GM12878 (cell line): ENCODE measurements around the gene PPP1R15A. TPM values are rescaled to one million over a fixed set of nuclear protein-coding genes. Genes with fewer than 3 reads are reported as not detected.

Experiments used
- ATAC-seq: fragments of 200-7000 bp; cut with Tn5 transposase; 3 replicates; pipeline ENCODE4 v1.9.1; 2020; ENCODE audit warnings: mild to moderate bottlenecking, moderate library complexity
- BruUV-seq: library from RNA; stranded (reverse); fragments of 400-500 nt; replicated peaks from 2 replicates; lab custom pipeline; 2021; lab: Mats Ljungman, UMichigan
- CTCF ChIA-PET: fragments of 300-600 bp; sonication (Branson Sonifier 250); formaldehyde crosslinking; extraction: SDS; loops from one replicate; lab custom pipeline; 2021; ENCODE audit warnings: inconsistent platforms; lab: Yijun Ruan, JAX
- POLR2A ChIA-PET: fragments of 350-600 bp; formaldehyde crosslinking; extraction: SDS; loops from one replicate; lab custom pipeline; 2021; ENCODE audit warnings: inconsistent platforms; lab: Charles Lee
- RAD21 ChIA-PET: fragments of 300-600 bp; sonication (Branson Sonifier 250); formaldehyde crosslinking; loops from one replicate; lab custom pipeline; 2023; ENCODE audit warnings: antibody characterized with exemption; ENCODE audit not compliant: unreplicated experiment; lab: Charles Lee
- SMC1A ChIA-PET: fragments of 300-600 bp; sonication (Branson Sonifier 250); formaldehyde crosslinking; loops from one replicate; lab custom pipeline; 2023; ENCODE audit not compliant: unreplicated experiment, uncharacterized antibody; lab: Charles Lee
- DNase-seq: peaks from one replicate; pipeline ENCODE4 v3.0.0-alpha.2; 2011; ENCODE audit warnings: low read depth, low spot score
- FAIRE-seq: peaks from 3 replicates; lab custom pipeline; 2011; peaks lifted over from hg19 to GRCh38; lab: Jason Lieb, UNC
- H2AFZ ChIP-seq: 2 replicates; pipeline ENCODE4 v1.6.0; 2011; ENCODE audit warnings: low read depth, low read length, control low read depth; ENCODE audit not compliant: control insufficient read depth
- H3K27ac ChIP-seq: 2 replicates; pipeline ENCODE4 v1.5.1; 2011; ENCODE audit warnings: control low read depth; ENCODE audit not compliant: control insufficient read depth, insufficient read depth
- H3K27me3 ChIP-seq, 2 experiments: replicated peaks in 1 of 2; 2 replicates each; pipeline versions ENCODE4 v1.6.0 to v1.6.1; 2011; ENCODE audit warnings: low read length in 1 of 2; ENCODE audit not compliant: control insufficient read depth in 2 of 2, insufficient read depth in 2 of 2
- H3K36me3 ChIP-seq, 2 experiments: 2 replicates each; pipeline ENCODE4 v1.5.1; 2011; ENCODE audit warnings: low read length in 1 of 2; ENCODE audit not compliant: control insufficient read depth in 2 of 2, insufficient read depth in 2 of 2
- H3K4me1 ChIP-seq: 2 replicates; pipeline ENCODE4 v1.6.1; 2011; ENCODE audit warnings: mild to moderate bottlenecking, low read length, moderate library complexity, mixed read lengths; ENCODE audit not compliant: control insufficient read depth, insufficient read depth
- H3K4me2 ChIP-seq: 2 replicates; pipeline ENCODE4 v1.6.0; 2011; ENCODE audit warnings: control low read depth; ENCODE audit not compliant: control insufficient read depth, insufficient read depth
- H3K4me3 ChIP-seq: fragments of 200-600 bp; sonication (generic); 2 replicates; pipeline ENCODE4 v1.5.1; 2016
- H3K79me2 ChIP-seq: 2 replicates; pipeline ENCODE4 v1.6.0; 2011; ENCODE audit warnings: low read length; ENCODE audit not compliant: control insufficient read depth, insufficient read depth
- H3K9ac ChIP-seq: 2 replicates; pipeline ENCODE4 v1.8.0; 2011; ENCODE audit warnings: low read length, control low read depth, mixed read lengths; ENCODE audit not compliant: control insufficient read depth, insufficient read depth
- H3K9me3 ChIP-seq: replicated peaks from 3 replicates; pipeline ENCODE4 v1.5.1; 2011; ENCODE audit warnings: mild to moderate bottlenecking, low read length; ENCODE audit not compliant: control insufficient read depth, insufficient read depth
- H4K20me1 ChIP-seq: 2 replicates; pipeline ENCODE4 v1.6.0; 2011; ENCODE audit not compliant: control insufficient read depth, insufficient read depth
- ASH2L ChIP-seq: fragments of 300-600, 200-600 bp; sonication (generic); IDR thresholded peaks from 2 replicates; pipeline ENCODE4 v1.6.1; 2017; ENCODE audit warnings: low read depth, mild to moderate bottlenecking, borderline replicate concordance
- CBX3 ChIP-seq: fragments of 200-600 bp; sonication (generic); IDR thresholded peaks from 2 replicates; pipeline ENCODE4 v1.6.1; 2016; ENCODE audit warnings: low read depth, borderline replicate concordance
- CHD1 ChIP-seq: IDR thresholded peaks from 2 replicates; pipeline ENCODE4 v1.6.1; 2012; ENCODE audit warnings: low read depth, low read length, improper control_type of control experiment
- IKZF1 ChIP-seq: fragments of 450-650 bp; conservative IDR thresholded peaks from 2 replicates; pipeline ENCODE4 v1.6.1; 2017; ENCODE audit warnings: antibody characterized with exemption, mild to moderate bottlenecking
- IKZF2 ChIP-seq, 2 experiments: fragments of 450-650 bp; IDR thresholded peaks; 2 replicates each; pipeline ENCODE4 v1.6.1; 2017; ENCODE audit warnings: mild to moderate bottlenecking in 2 of 2, moderate library complexity in 2 of 2
- MLLT1 ChIP-seq: fragments of 450-650 bp; IDR thresholded peaks from 2 replicates; pipeline ENCODE4 v1.6.1; 2016; ENCODE audit warnings: mild to moderate bottlenecking
- MTA3 ChIP-seq: IDR thresholded peaks from 2 replicates; pipeline ENCODE4 v1.6.1; 2012; ENCODE audit warnings: low read length, inconsistent platforms, borderline replicate concordance
- NR2F1 ChIP-seq: fragments of 450-650 bp; conservative IDR thresholded peaks from 2 replicates; pipeline ENCODE4 v1.6.1; 2017; ENCODE audit warnings: mild to moderate bottlenecking
- PML ChIP-seq: IDR thresholded peaks from 2 replicates; pipeline ENCODE4 v1.6.1; 2012; ENCODE audit warnings: low read length, inconsistent platforms
- RB1 ChIP-seq: fragments of 450-650 bp; formaldehyde crosslinking; IDR thresholded peaks from 2 replicates; pipeline ENCODE4 v1.6.1; 2017; ENCODE audit warnings: mild to moderate bottlenecking, borderline replicate concordance
- SMC3 ChIP-seq: IDR thresholded peaks from 2 replicates; pipeline ENCODE4 v1.6.1; 2011; ENCODE audit warnings: low read length, improper control_type of control experiment, borderline replicate concordance
- ZNF274 ChIP-seq: IDR thresholded peaks from one replicate; pipeline ENCODE4 v1.8.0; 2011; ENCODE audit not compliant: insufficient read length, insufficient read depth
- WGBS: methylation state at CpG from one replicate; pipeline ENCODE4 v1.1.6; 2016; ENCODE audit warnings: low lambda C conversion rate; ENCODE audit not compliant: insufficient replicate concordance, insufficient coverage; ENCODE audit errors: missing lambda C conversion rate; 5-methylcytosine and 5-hydroxymethylcytosine counted together
- in situ Hi-C: fragments of 300-500 bp; cut with MboI; formaldehyde crosslinking; loops from 9 replicates; pipeline ENCODE4 v1.14.3; 2018; ENCODE audit warnings: mixed read lengths
- intact Hi-C: fragments of 100-400 bp; cut with micrococcal nuclease; formaldehyde crosslinking; loops from one replicate; pipeline ENCODE4 v1.14.2; 2022; ENCODE audit not compliant: unreplicated experiment
- polyA plus RNA-seq, 11 experiments: library from polyadenylated mRNA; depleted of rRNA in 4 of 11; unstranded in 6 of 11; stranded (reverse) in 5 of 11; fragments of >200 nt; fragmentation: Nextera tagmentation in 4 of 11; fragmentation: Illumina TruSeq in 1 of 11; extraction: Ambion mirVana in 4 of 11; extraction: Trizol in 1 of 11; gene quantifications; 1 replicate in 1 of 11; 2 replicates in 10 of 11; pipeline versions ENCODE4 v1.2.1 to v1.2.3, GENCODE V29; 2011 to 2016; ENCODE audit warnings: inconsistent platforms in 2 of 11, missing spikeins in 2 of 11, low read depth in 1 of 11
- total RNA-seq, 4 experiments: library from RNA; depleted of rRNA in 3 of 4; stranded (reverse); fragments of >200 nt in 3 of 4; fragmentation: Illumina TruSeq in 1 of 4; extraction: Trizol in 1 of 4; gene quantifications; 2 replicates each; pipeline versions ENCODE4 v1.2.1 to v1.2.3, GENCODE V29; 2013 to 2021

PPP1R15A gene
- total and polyA plus RNA-seq, 10 of the 15 experiments (the other 5 are each of a cell fraction or from before 2014, with no cell fraction given), result 0.68 to 50.8 (median 27.7) TPM

- no peak overlapping the region for H3K4me2 ChIP-seq
- no peak overlapping the region for H3K4me3 ChIP-seq
- no peaks in the 10 kb centered on the region for H3K27me3 ChIP-seq
- 98% methylated on average over 10 of the region's 11 CpGs for WGBS
- ATAC-seq (no peak), DNase-seq (no peak), FAIRE-seq (no peak)
- no peaks in the 10 kb centered on the region for H3K79me2 ChIP-seq
- H3K9me3 ChIP-seq, result no peaks in the 10 kb centered on the region
- no TSS peak for BruUV-seq
- TF ChIP-seq CBX3 (no peak), SMC3 (no peak), NR2F1 (no peak), IKZF1 (no peak), RB1 (no peak), PML (no peak), MTA3 (no peak), ASH2L (no peak), ZNF274 (no peak), MLLT1 (no peak), CHD1 (no peak), IKZF2 (IDR thresholded peaks at IDR 0.05) (no peak)
- ChIA-PET POLR2A (interaction anchor here (0.5 kb wide), 1 partner anchor 1491 kb away, joined by 6 read pairs; no protein-coding TSS in a partner anchor), RAD21 (no interaction called here), CTCF (interaction anchor here (1.1 kb wide), 1 partner anchor 45 kb away, joined by 3 read pairs; no protein-coding TSS in a partner anchor), SMC1A (interaction anchor here (0.9 to 1.4 kb wide), 2 partner anchors 30 to 45 kb away, joined by 3 read pairs; partner anchors contain the start of gene BAX)
- H3K9ac ChIP-seq, result no peak overlapping the region
- H3K27ac ChIP-seq, result no peak overlapping the region
- H3K36me3 ChIP-seq, result peaks cover 0 to 1% of the 10 kb centered on the region in 2 experiments; a peak in 2 of 4 replicates
- in situ Hi-C loops (no loop called here), intact Hi-C loops (no loop called here)
- no peak overlapping the region for H2AFZ ChIP-seq
- H4K20me1 ChIP-seq, result no peaks in the 10 kb centered on the region
- H3K4me1 ChIP-seq, result no peaks in the 10 kb centered on the region
Observed at GRCh38 chr19:48925240-48925843, 53.1 kb downstream of the PPP1R15A start.

Other genes with a start within 250 kb of the PPP1R15A start
Only the 7 nearest of the 32 such genes appear.
- 60.0 and 65.3 TPM in 2 replicates for gene BCAT2, start 61.4 kb upstream of the PPP1R15A start, total RNA-seq (2014; rRNA removed)
- 29.4 and 30.7 TPM in 2 replicates for gene BCAT2, start 61.4 kb upstream of the PPP1R15A start, total RNA-seq (2014; rRNA removed; fragmentation: Illumina TruSeq; extraction: Trizol)
- 72.2 and 75.4 TPM in 2 replicates for gene BCAT2, start 61.4 kb upstream of the PPP1R15A start, total RNA-seq (2021)
- gene BCAT2, start 61.4 kb upstream of the PPP1R15A start, polyA plus RNA-seq (2011; rRNA removed), result 16.3 and 37.0 TPM in 2 replicates
- 15.5 and 47.0 TPM in 2 replicates for gene BCAT2, start 61.4 kb upstream of the PPP1R15A start, polyA plus RNA-seq (2014; fragmentation: Illumina TruSeq; extraction: Trizol)
- 10 to 100 TPM in 1 of 2 experiments, 1 to 10 TPM in 1; 4.2 to 11.0 TPM for gene BCAT2, start 61.4 kb upstream of the PPP1R15A start, polyA plus RNA-seq (2014; fragmentation: Nextera tagmentation; extraction: Ambion mirVana)
- 85.7 and 86.9 TPM in 2 replicates for gene BCAT2, start 61.4 kb upstream of the PPP1R15A start, polyA plus RNA-seq (2014; rRNA removed)
- 10 to 100 TPM; 98.2 to 98.5 TPM for gene BCAT2, start 61.4 kb upstream of the PPP1R15A start, polyA plus RNA-seq (2016; fragmentation: Nextera tagmentation; extraction: Ambion mirVana)
- gene HSD17B14, start 35.9 kb upstream of the PPP1R15A start, total RNA-seq (2014; rRNA removed), result 0.28 and 0.98 TPM in 2 replicates
- 0.36 and 0.46 TPM in 2 replicates for gene HSD17B14, start 35.9 kb upstream of the PPP1R15A start, total RNA-seq (2014; rRNA removed; fragmentation: Illumina TruSeq; extraction: Trizol)
- 1.4 TPM in 2 replicates for gene HSD17B14, start 35.9 kb upstream of the PPP1R15A start, total RNA-seq (2021)
- 1.6 and 4.1 TPM in 2 replicates for gene HSD17B14, start 35.9 kb upstream of the PPP1R15A start, polyA plus RNA-seq (2011; rRNA removed)
- gene HSD17B14, start 35.9 kb upstream of the PPP1R15A start, polyA plus RNA-seq (2014; fragmentation: Illumina TruSeq; extraction: Trizol), result 0.31 TPM in 1 of 2 replicates, not detected in the other
- under 1 TPM; 0.21 to 0.26 TPM for gene HSD17B14, start 35.9 kb upstream of the PPP1R15A start, polyA plus RNA-seq (2014; fragmentation: Nextera tagmentation; extraction: Ambion mirVana)
- gene HSD17B14, start 35.9 kb upstream of the PPP1R15A start, polyA plus RNA-seq (2014; rRNA removed), result 1.4 and 2.1 TPM in 2 replicates
- 1 to 10 TPM in 1 of 2 experiments, under 1 TPM in 1; 0.87 to 1.3 TPM for gene HSD17B14, start 35.9 kb upstream of the PPP1R15A start, polyA plus RNA-seq (2016; fragmentation: Nextera tagmentation; extraction: Ambion mirVana)
- gene PLEKHA4, start 3.8 kb upstream of the PPP1R15A start, total RNA-seq (2014; rRNA removed), result 5.0 and 7.5 TPM in 2 replicates
- gene PLEKHA4, start 3.8 kb upstream of the PPP1R15A start, total RNA-seq (2014; rRNA removed; fragmentation: Illumina TruSeq; extraction: Trizol), result 3.1 and 3.3 TPM in 2 replicates
- 6.5 and 7.1 TPM in 2 replicates for gene PLEKHA4, start 3.8 kb upstream of the PPP1R15A start, total RNA-seq (2021)
- 1.9 and 2.3 TPM in 2 replicates for gene PLEKHA4, start 3.8 kb upstream of the PPP1R15A start, polyA plus RNA-seq (2011; rRNA removed)
- 1.5 and 3.5 TPM in 2 replicates for gene PLEKHA4, start 3.8 kb upstream of the PPP1R15A start, polyA plus RNA-seq (2014; fragmentation: Illumina TruSeq; extraction: Trizol)
- gene PLEKHA4, start 3.8 kb upstream of the PPP1R15A start, polyA plus RNA-seq (2014; fragmentation: Nextera tagmentation; extraction: Ambion mirVana), result under 1 TPM in 1 of 2 experiments, not detected in 1; 0.13 TPM
- 5.4 and 6.4 TPM in 2 replicates for gene PLEKHA4, start 3.8 kb upstream of the PPP1R15A start, polyA plus RNA-seq (2014; rRNA removed)
- 10 to 100 TPM in 1 of 2 experiments, 1 to 10 TPM in 1; 7.8 to 10.0 TPM for gene PLEKHA4, start 3.8 kb upstream of the PPP1R15A start, polyA plus RNA-seq (2016; fragmentation: Nextera tagmentation; extraction: Ambion mirVana)
- 0.49 and 0.56 TPM in 2 replicates for gene TULP2, start 26.3 kb downstream of the PPP1R15A start, total RNA-seq (2014; rRNA removed)
- gene TULP2, start 26.3 kb downstream of the PPP1R15A start, total RNA-seq (2014; rRNA removed; fragmentation: Illumina TruSeq; extraction: Trizol), result 0.14 and 0.22 TPM in 2 replicates
- gene TULP2, start 26.3 kb downstream of the PPP1R15A start, total RNA-seq (2021), result 0.82 and 1.2 TPM in 2 replicates
- gene TULP2, start 26.3 kb downstream of the PPP1R15A start, polyA plus RNA-seq (2011; rRNA removed), result 0.26 and 0.45 TPM in 2 replicates
- 0.31 and 0.57 TPM in 2 replicates for gene TULP2, start 26.3 kb downstream of the PPP1R15A start, polyA plus RNA-seq (2014; fragmentation: Illumina TruSeq; extraction: Trizol)
- under 1 TPM in 1 of 2 experiments, not detected in 1; 0.62 TPM for gene TULP2, start 26.3 kb downstream of the PPP1R15A start, polyA plus RNA-seq (2014; fragmentation: Nextera tagmentation; extraction: Ambion mirVana)
- 0.69 and 1.5 TPM in 2 replicates for gene TULP2, start 26.3 kb downstream of the PPP1R15A start, polyA plus RNA-seq (2014; rRNA removed)
- gene TULP2, start 26.3 kb downstream of the PPP1R15A start, polyA plus RNA-seq (2016; fragmentation: Nextera tagmentation; extraction: Ambion mirVana), result under 1 TPM; 0.17 to 0.18 TPM
- 41.8 and 48.6 TPM in 2 replicates for gene NUCB1, start 27.9 kb downstream of the PPP1R15A start, total RNA-seq (2014; rRNA removed)
- 31.7 and 33.0 TPM in 2 replicates for gene NUCB1, start 27.9 kb downstream of the PPP1R15A start, total RNA-seq (2014; rRNA removed; fragmentation: Illumina TruSeq; extraction: Trizol)
- gene NUCB1, start 27.9 kb downstream of the PPP1R15A start, total RNA-seq (2021), result 80.2 and 82.4 TPM in 2 replicates
- 19.3 and 40.3 TPM in 2 replicates for gene NUCB1, start 27.9 kb downstream of the PPP1R15A start, polyA plus RNA-seq (2011; rRNA removed)
- 13.9 and 32.5 TPM in 2 replicates for gene NUCB1, start 27.9 kb downstream of the PPP1R15A start, polyA plus RNA-seq (2014; fragmentation: Illumina TruSeq; extraction: Trizol)
- 1 to 10 TPM; 1.8 to 3.2 TPM for gene NUCB1, start 27.9 kb downstream of the PPP1R15A start, polyA plus RNA-seq (2014; fragmentation: Nextera tagmentation; extraction: Ambion mirVana)
- gene NUCB1, start 27.9 kb downstream of the PPP1R15A start, polyA plus RNA-seq (2014; rRNA removed), result 77.7 and 94.2 TPM in 2 replicates
- gene NUCB1, start 27.9 kb downstream of the PPP1R15A start, polyA plus RNA-seq (2016; fragmentation: Nextera tagmentation; extraction: Ambion mirVana), result 100 to 1,000 TPM; 112 TPM
- gene DHDH, start 61.3 kb downstream of the PPP1R15A start, total RNA-seq (2014; rRNA removed), result not detected in 2 replicates
- not detected in 2 replicates for gene DHDH, start 61.3 kb downstream of the PPP1R15A start, total RNA-seq (2014; rRNA removed; fragmentation: Illumina TruSeq; extraction: Trizol)
- gene DHDH, start 61.3 kb downstream of the PPP1R15A start, total RNA-seq (2021), result not detected in 2 replicates
- 0.15 and 0.23 TPM in 2 replicates for gene DHDH, start 61.3 kb downstream of the PPP1R15A start, polyA plus RNA-seq (2011; rRNA removed)
- not detected in 2 replicates for gene DHDH, start 61.3 kb downstream of the PPP1R15A start, polyA plus RNA-seq (2014; fragmentation: Illumina TruSeq; extraction: Trizol)
- under 1 TPM in 1 of 2 experiments, not detected in 1; 0.13 TPM for gene DHDH, start 61.3 kb downstream of the PPP1R15A start, polyA plus RNA-seq (2014; fragmentation: Nextera tagmentation; extraction: Ambion mirVana)
- 0.19 TPM in 1 of 2 replicates, not detected in the other for gene DHDH, start 61.3 kb downstream of the PPP1R15A start, polyA plus RNA-seq (2014; rRNA removed)
- under 1 TPM in 1 of 2 experiments, not detected in 1; 0.21 TPM for gene DHDH, start 61.3 kb downstream of the PPP1R15A start, polyA plus RNA-seq (2016; fragmentation: Nextera tagmentation; extraction: Ambion mirVana)
- gene BAX, start 82.5 kb downstream of the PPP1R15A start, total RNA-seq (2014; rRNA removed), result 114 and 119 TPM in 2 replicates
- gene BAX, start 82.5 kb downstream of the PPP1R15A start, total RNA-seq (2014; rRNA removed; fragmentation: Illumina TruSeq; extraction: Trizol), result 73.1 and 73.4 TPM in 2 replicates
- 221 and 223 TPM in 2 replicates for gene BAX, start 82.5 kb downstream of the PPP1R15A start, total RNA-seq (2021)
- 104 and 163 TPM in 2 replicates for gene BAX, start 82.5 kb downstream of the PPP1R15A start, polyA plus RNA-seq (2011; rRNA removed)
- 61.4 and 122 TPM in 2 replicates for gene BAX, start 82.5 kb downstream of the PPP1R15A start, polyA plus RNA-seq (2014; fragmentation: Illumina TruSeq; extraction: Trizol)
- 10 to 100 TPM in 1 of 2 experiments, 1 to 10 TPM in 1; 7.2 to 15.3 TPM for gene BAX, start 82.5 kb downstream of the PPP1R15A start, polyA plus RNA-seq (2014; fragmentation: Nextera tagmentation; extraction: Ambion mirVana)
- gene BAX, start 82.5 kb downstream of the PPP1R15A start, polyA plus RNA-seq (2014; rRNA removed), result 205 and 237 TPM in 2 replicates
- gene BAX, start 82.5 kb downstream of the PPP1R15A start, polyA plus RNA-seq (2016; fragmentation: Nextera tagmentation; extraction: Ambion mirVana), result 100 to 1,000 TPM; 152 to 164 TPM